ENCODE data around the gene HSPB9.

GRCh38 chr17:42104264-42104663 is 18.3 kb upstream of the HSPB9 start:
- TF ChIP-seq, protein P1, sequence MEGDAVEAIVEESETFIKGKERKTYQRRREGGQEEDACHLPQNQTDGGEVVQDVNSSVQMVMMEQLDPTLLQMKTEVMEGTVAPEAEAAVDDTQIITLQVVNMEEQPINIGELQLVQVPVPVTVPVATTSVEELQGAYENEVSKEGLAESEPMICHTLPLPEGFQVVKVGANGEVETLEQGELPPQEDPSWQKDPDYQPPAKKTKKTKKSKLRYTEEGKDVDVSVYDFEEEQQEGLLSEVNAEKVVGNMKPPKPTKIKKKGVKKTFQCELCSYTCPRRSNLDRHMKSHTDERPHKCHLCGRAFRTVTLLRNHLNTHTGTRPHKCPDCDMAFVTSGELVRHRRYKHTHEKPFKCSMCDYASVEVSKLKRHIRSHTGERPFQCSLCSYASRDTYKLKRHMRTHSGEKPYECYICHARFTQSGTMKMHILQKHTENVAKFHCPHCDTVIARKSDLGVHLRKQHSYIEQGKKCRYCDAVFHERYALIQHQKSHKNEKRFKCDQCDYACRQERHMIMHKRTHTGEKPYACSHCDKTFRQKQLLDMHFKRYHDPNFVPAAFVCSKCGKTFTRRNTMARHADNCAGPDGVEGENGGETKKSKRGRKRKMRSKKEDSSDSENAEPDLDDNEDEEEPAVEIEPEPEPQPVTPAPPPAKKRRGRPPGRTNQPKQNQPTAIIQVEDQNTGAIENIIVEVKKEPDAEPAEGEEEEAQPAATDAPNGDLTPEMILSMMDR (IDR thresholded peaks at IDR 0.05; ENCODE audit: poor library complexity, severe bottlenecking), result no peak
- no peak for TF ChIP-seq POLR2AphosphoS5 (IDR thresholded peaks at IDR 0.05)
- no peak for TF ChIP-seq EP300 (conservative IDR thresholded peaks at IDR 0.05; ENCODE audit: poor library complexity, severe bottlenecking)
- TF ChIP-seq, protein P2, sequence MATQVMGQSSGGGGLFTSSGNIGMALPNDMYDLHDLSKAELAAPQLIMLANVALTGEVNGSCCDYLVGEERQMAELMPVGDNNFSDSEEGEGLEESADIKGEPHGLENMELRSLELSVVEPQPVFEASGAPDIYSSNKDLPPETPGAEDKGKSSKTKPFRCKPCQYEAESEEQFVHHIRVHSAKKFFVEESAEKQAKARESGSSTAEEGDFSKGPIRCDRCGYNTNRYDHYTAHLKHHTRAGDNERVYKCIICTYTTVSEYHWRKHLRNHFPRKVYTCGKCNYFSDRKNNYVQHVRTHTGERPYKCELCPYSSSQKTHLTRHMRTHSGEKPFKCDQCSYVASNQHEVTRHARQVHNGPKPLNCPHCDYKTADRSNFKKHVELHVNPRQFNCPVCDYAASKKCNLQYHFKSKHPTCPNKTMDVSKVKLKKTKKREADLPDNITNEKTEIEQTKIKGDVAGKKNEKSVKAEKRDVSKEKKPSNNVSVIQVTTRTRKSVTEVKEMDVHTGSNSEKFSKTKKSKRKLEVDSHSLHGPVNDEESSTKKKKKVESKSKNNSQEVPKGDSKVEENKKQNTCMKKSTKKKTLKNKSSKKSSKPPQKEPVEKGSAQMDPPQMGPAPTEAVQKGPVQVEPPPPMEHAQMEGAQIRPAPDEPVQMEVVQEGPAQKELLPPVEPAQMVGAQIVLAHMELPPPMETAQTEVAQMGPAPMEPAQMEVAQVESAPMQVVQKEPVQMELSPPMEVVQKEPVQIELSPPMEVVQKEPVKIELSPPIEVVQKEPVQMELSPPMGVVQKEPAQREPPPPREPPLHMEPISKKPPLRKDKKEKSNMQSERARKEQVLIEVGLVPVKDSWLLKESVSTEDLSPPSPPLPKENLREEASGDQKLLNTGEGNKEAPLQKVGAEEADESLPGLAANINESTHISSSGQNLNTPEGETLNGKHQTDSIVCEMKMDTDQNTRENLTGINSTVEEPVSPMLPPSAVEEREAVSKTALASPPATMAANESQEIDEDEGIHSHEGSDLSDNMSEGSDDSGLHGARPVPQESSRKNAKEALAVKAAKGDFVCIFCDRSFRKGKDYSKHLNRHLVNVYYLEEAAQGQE (IDR thresholded peaks at IDR 0.05; ENCODE audit: borderline replicate concordance), result no peak
- no peak for TF ChIP-seq EZH2 (IDR thresholded peaks at IDR 0.05; ENCODE audit: borderline replicate concordance, insufficient read depth, low read length, poor library complexity, severe bottlenecking)

All from neural cell (in vitro differentiated cells).